Heart left ventricle (tissue), 13 donors: ENCODE measurements around the gene ZNF772.

Source experiments
- CTCF ChIP-seq, 12 donors: fragments of 200-600 bp; sonication (generic) in 4 of 12; IDR thresholded peaks; one replicate each; pipeline versions ENCODE4 v1.5.0 to v1.8.0; 2018 to 2022; ENCODE audit warnings: antibody characterized with exemption in 12 of 12, mild to moderate bottlenecking in 5 of 12
- POLR2A ChIP-seq, 2 donors: fragments of 450-650 bp; IDR thresholded peaks; one replicate each; pipeline ENCODE4 v1.6.1; 2017; ENCODE audit warnings: antibody characterized with exemption in 2 of 2, mild to moderate bottlenecking in 2 of 2, moderate library complexity in 2 of 2
- donor health status: ischemic (EF 13 %, LVEDD 7.1; RV severe dilation, severe dysfunction).
- donor health status: DM: no; HTN: yes; CAD: no.
- donor health status: DM: no; HTN: no; CAD: no.
- donor health status: ischemic (EF 25% LVEDD 6.9; RV normal size, moderate dysfunction).
- donor health status: ischemic (EF 25% LVEDD 5.7; RV mildly dilated, moderate dysfunction).
- donor health status: ischemic (EF 35%, LVEDD 5.7; RV mildly dilated, moderate dysfunction).
- donor health status: nonischemic (EF 11% LVEDD 7.7; RV severe dilation, severe dysfunction).
- donor health status: DM: yes; HTN: yes; CAD: no.
- donor health status: PGD.
- donor health status: ischemic (EF 29% LVEDD 5.4; RV normal size, mild dysfunction).
- donor health status: nonischemic (EF 23%, LVEDD 6.1; RV moderate dilation, normal function).

GRCh38 chr19:57419439-57419838 lies 57.9 kb downstream of the ZNF772 start:
- TF ChIP-seq POLR2A (IDR thresholded peaks at IDR 0.05): no peak
- no peak for TF ChIP-seq CTCF (IDR thresholded peaks at IDR 0.05)
